Measurements from ENCODE around the gene CDH4.

DNA sequence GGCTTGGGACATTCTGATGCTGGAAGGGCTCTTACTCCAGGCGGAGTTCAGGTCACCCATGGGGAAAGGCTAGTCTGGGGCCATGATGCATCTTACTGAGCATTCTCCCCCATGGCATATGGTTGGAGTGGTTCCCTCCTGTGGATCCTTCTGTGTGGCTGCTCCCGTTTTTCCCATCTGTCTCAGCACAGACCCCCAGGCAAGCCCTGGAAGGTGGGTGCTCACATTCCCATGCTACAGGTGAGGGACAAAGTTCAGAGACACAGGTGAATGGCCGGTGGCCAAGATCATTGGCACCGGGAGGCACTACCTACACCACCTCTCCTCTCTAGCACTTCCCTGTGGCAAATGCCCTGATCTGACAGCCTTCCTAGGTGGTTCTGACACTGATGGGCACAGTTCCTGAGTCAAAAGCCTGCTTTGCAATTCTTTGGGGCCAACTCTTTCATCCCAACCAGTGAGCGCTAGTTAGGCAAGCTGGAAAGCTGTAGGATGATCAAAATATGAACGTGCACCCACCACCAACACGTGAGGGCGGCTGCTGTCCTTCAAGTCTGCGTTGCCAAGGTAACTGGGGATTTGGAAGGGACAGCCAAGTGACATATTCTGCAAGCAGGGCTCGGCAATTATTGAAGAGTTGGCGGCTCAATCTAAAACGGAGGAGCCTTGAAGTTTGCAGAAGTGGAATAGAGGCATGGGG is 124.6 kb downstream of the CDH4 start:
- TF ChIP-seq, protein P1, sequence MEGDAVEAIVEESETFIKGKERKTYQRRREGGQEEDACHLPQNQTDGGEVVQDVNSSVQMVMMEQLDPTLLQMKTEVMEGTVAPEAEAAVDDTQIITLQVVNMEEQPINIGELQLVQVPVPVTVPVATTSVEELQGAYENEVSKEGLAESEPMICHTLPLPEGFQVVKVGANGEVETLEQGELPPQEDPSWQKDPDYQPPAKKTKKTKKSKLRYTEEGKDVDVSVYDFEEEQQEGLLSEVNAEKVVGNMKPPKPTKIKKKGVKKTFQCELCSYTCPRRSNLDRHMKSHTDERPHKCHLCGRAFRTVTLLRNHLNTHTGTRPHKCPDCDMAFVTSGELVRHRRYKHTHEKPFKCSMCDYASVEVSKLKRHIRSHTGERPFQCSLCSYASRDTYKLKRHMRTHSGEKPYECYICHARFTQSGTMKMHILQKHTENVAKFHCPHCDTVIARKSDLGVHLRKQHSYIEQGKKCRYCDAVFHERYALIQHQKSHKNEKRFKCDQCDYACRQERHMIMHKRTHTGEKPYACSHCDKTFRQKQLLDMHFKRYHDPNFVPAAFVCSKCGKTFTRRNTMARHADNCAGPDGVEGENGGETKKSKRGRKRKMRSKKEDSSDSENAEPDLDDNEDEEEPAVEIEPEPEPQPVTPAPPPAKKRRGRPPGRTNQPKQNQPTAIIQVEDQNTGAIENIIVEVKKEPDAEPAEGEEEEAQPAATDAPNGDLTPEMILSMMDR (IDR thresholded peaks at IDR 0.05) = no peak
- TF ChIP-seq NR1H2 (CRISPR knock-in tag; IDR thresholded peaks at IDR 0.05) = no peak
